ENCODE results near the gene TWF2. TPM values are rescaled to one million over a fixed set of nuclear protein-coding genes. Genes with fewer than 3 reads are reported as not detected.

Gene TWF2
- 11.4 and 12.4 TPM in 2 replicates for total RNA-seq (2013; cell fraction: nucleolus; rRNA removed)
- 67.7 and 81.3 TPM in 2 replicates for total RNA-seq (2014; rRNA removed)
- total RNA-seq (2014; rRNA removed; fragmentation: Illumina TruSeq; extraction: Trizol), result 34.7 and 37.5 TPM in 2 replicates
- total RNA-seq (2021), result 88.1 and 88.2 TPM in 2 replicates
- polyA plus RNA-seq (2011; ENCODE audit: low read depth), result 26.2 TPM
- 30.3 and 56.6 TPM in 2 replicates for polyA plus RNA-seq (2011; rRNA removed)
- polyA plus RNA-seq (2011; cell fraction: cytosol; rRNA removed), result 115 and 164 TPM in 2 replicates
- polyA plus RNA-seq (2011; cell fraction: nucleus; rRNA removed), result 78.7 and 103 TPM in 2 replicates
- polyA plus RNA-seq (2012), result 46.6 and 50.7 TPM in 2 replicates
- polyA plus RNA-seq (2014; fragmentation: Illumina TruSeq; extraction: Trizol), result 9.8 and 38.5 TPM in 2 replicates
- 1 to 10 TPM in 1 of 2 experiments, under 1 TPM in 1; 0.16 to 3.4 TPM for polyA plus RNA-seq (2014; fragmentation: Nextera tagmentation; extraction: Ambion mirVana)
- 106 and 113 TPM in 2 replicates for polyA plus RNA-seq (2014; rRNA removed)
- 10 to 100 TPM; 80.4 to 90.5 TPM for polyA plus RNA-seq (2016; fragmentation: Nextera tagmentation; extraction: Ambion mirVana)
- 40.5 and 76.6 TPM in 2 replicates for polyA minus RNA-seq (2011; rRNA and poly(A)+ RNA removed)
- 25.4 and 34.2 TPM in 2 replicates for polyA minus RNA-seq (2011; cell fraction: cytosol; rRNA and poly(A)+ RNA removed)
- 11.8 and 16.6 TPM in 2 replicates for polyA minus RNA-seq (2011; cell fraction: nucleus; rRNA and poly(A)+ RNA removed)
- Bru-seq, nascent RNA, result percentile 65 among the genes with signal in this experiment
- percentile 67 among the genes with signal in this experiment for BruChase-seq, experiment 1, labeled RNA remaining after a 6-hour chase
- BruChase-seq, experiment 2, labeled RNA remaining after a 2-hour chase, result percentile 66 among the genes with signal in this experiment
- long read RNA-seq, experiment 1, transcript TWF2-201 (9 exons, 1,718 nt), result major isoform, 120 of 126 reads
- long read RNA-seq, experiment 1, partial matches to known transcripts, result 0 of 126 reads
- long read RNA-seq, experiment 1, other reads (novel, unspliced or antisense), result 6 of 126 reads
- long read RNA-seq, experiment 2, transcript TWF2-201 (9 exons, 1,718 nt), result major isoform, 66 of 72 reads
- long read RNA-seq, experiment 2, partial matches to known transcripts, result 5 of 72 reads
- long read RNA-seq, experiment 2, other reads (novel, unspliced or antisense), result 1 of 72 reads

GRCh38 chr3:52238761-52239701 is at the start of gene TWF2:
Gene TWF2, minus strand, starts transcription at chr3:52239158. Its CDS starts 142 bp downstream, at chr3:52239016.
- ChIA-PET RAD21 (ENCODE audit: unreplicated experiment) (interaction anchor here (0.6 to 2.5 kb wide), 13 partner anchors 10 to 174 kb away, joined by 3 to 36 read pairs (median 3); partner anchors contain the start of genes TLR9 and WDR82), CTCF (interaction anchor here (0.9 to 3.8 kb wide), 8 partner anchors 13 to 116 kb away, joined by 3 to 26 read pairs (median 6); partner anchors contain the start of gene TLR9), POLR2A (interaction anchor here (1.0 to 7.2 kb wide), 9 partner anchors 10 to 50 kb away, joined by 3 to 49 read pairs (median 6); partner anchors contain the start of genes GLYCTK, TLR9 and WDR82), SMC1A (ENCODE audit: uncharacterized antibody, unreplicated experiment) (interaction anchor here (1.0 to 3.5 kb wide), 6 partner anchors 13 to 99 kb away, joined by 3 to 25 read pairs (median 6); partner anchors contain the start of gene TLR9)
- FAIRE-seq (peak; percentile 18), ATAC-seq (peak; percentile 87), DNase-seq (ENCODE audit: low read depth, low spot score) (no peak)
- Histone ChIP-seq H3K27ac (ENCODE audit: control insufficient read depth, insufficient read depth) (peak within 1 kb of the TSS; percentile 88), H3K79me2 (ENCODE audit: control insufficient read depth, insufficient read depth, low read length) (peaks cover 39% of the 10 kb centered on the region), H3K27me3 (replicated peaks in 1 of 2; ENCODE audit: control insufficient read depth in 2 of 2, insufficient read depth in 2 of 2, low read length in 1 of 2) (no peaks in the 10 kb centered on the region), H3K9me3 (replicated peaks; ENCODE audit: control insufficient read depth, insufficient read depth, low read length) (no peaks in the 10 kb centered on the region; the same call in 2 of the 3 replicates), H3K9ac (ENCODE audit: control insufficient read depth, insufficient read depth, low read length) (peak within 1 kb of the TSS; percentile 87), H3K4me1 (ENCODE audit: control insufficient read depth, insufficient read depth, low read length) (peaks cover 40% of the 10 kb centered on the region), H2AFZ (ENCODE audit: control insufficient read depth, low read depth, low read length) (peak within 1 kb of the TSS; percentile 86), H3K36me3 (ENCODE audit: control insufficient read depth in 2 of 2, insufficient read depth in 2 of 2, low read length in 1 of 2) (peaks cover 0 to 4% of the 10 kb centered on the region in 2 experiments; a peak in 2 of 4 replicates), H3K4me3 (peak within 1 kb of the TSS; percentile 93), H4K20me1 (ENCODE audit: control insufficient read depth, insufficient read depth) (no peaks in the 10 kb centered on the region), H3K4me2 (ENCODE audit: control insufficient read depth, insufficient read depth) (peak within 1 kb of the TSS; percentile 86)
- intact Hi-C loops (cut with micrococcal nuclease; ENCODE audit: unreplicated experiment) (no loop called here), in situ Hi-C loops (cut with MboI) (no loop called here)
- WGBS (ENCODE audit: insufficient coverage, insufficient replicate concordance, low lambda C conversion rate, missing lambda C conversion rate), result under 1% methylated on average over 70 of the region's 92 CpGs
- TSS peak; percentile 96 for BruUV-seq (replicated peaks)
- TF ChIP-seq KLF5 (IDR thresholded peaks at IDR 0.05; ENCODE audit: partially characterized antibody) (peak; percentile 31), MYC (IDR thresholded peaks at IDR 0.05; ENCODE audit: insufficient read depth, insufficient read length, insufficient replicate concordance, low read length, severe bottlenecking) (peak; percentile 45), PKNOX1 (IDR thresholded peaks at IDR 0.05) (peak; percentile 84), BACH1 (IDR thresholded peaks at IDR 0.05; ENCODE audit: borderline replicate concordance) (peak; percentile 95), POLR2A (IDR thresholded peaks at IDR 0.05; ENCODE audit: low read depth, low read length) (peak; percentile 91), RB1 (IDR thresholded peaks at IDR 0.05; ENCODE audit: borderline replicate concordance) (peak; percentile 58; the same call in 1 of the 2 replicates), RELB (IDR thresholded peaks at IDR 0.05; ENCODE audit: low read depth) (peak; percentile 42; the same call in 1 of the 2 replicates), CBFB (IDR thresholded peaks at IDR 0.05; ENCODE audit: low read depth) (no peak), TAF1 (IDR thresholded peaks at IDR 0.05; ENCODE audit: borderline replicate concordance, low read depth, low read length) (peak; percentile 59; the same call in 1 of the 2 replicates), SIN3A (IDR thresholded peaks at IDR 0.05; ENCODE audit: low read depth, low read length) (0 out of 2 replicates have a peak, but pooled peaks have one; percentile 29), IKZF1 (conservative IDR thresholded peaks at IDR 0.05) (peak; percentile 60), BHLHE40 (IDR thresholded peaks at IDR 0.05; ENCODE audit: borderline replicate concordance in 1 of 2, low read depth in 2 of 2, low read length in 1 of 2) (peak; percentile 33 to 88; a peak in 3 of 4 replicates), CREM (IDR thresholded peaks at IDR 0.05; ENCODE audit: low read depth) (0 out of 2 replicates have a peak, but pooled peaks have one; percentile 30)

Data from GM12878 (cell line).